KMS-11 (cell line): ENCODE measurements around the gene VTI1B.

Experiments used
- H2AFZ ChIP-seq: fragments of 200-600 bp; sonication (generic); 2 replicates; pipeline ENCODE4 v1.6.1; 2016; ENCODE audit warnings: antibody characterized with exemption, mixed run types, low read depth
- H3K27ac ChIP-seq: fragments of 200-600 bp; sonication (generic); 2 replicates; pipeline ENCODE4 v1.6.1; 2016; ENCODE audit warnings: mild to moderate bottlenecking, mixed run types
- H3K27me3 ChIP-seq: fragments of 200-600 bp; sonication (generic); 2 replicates; pipeline ENCODE4 v1.6.1; 2017; ENCODE audit warnings: mild to moderate bottlenecking, low read depth, mixed run types, moderate library complexity; ENCODE audit not compliant: insufficient read depth
- H3K36me3 ChIP-seq: fragments of 200-600 bp; sonication (generic); 2 replicates; pipeline ENCODE4 v1.6.1; 2017; ENCODE audit warnings: mild to moderate bottlenecking, mixed run types; ENCODE audit not compliant: insufficient read depth
- H3K4me1 ChIP-seq: fragments of 200-600 bp; sonication (generic); 2 replicates; pipeline ENCODE4 v1.6.1; 2016; ENCODE audit warnings: mild to moderate bottlenecking, low read depth, mixed run types; ENCODE audit not compliant: poor library complexity, severe bottlenecking
- H3K4me2 ChIP-seq: fragments of 200-600 bp; sonication (generic); 2 replicates; pipeline ENCODE4 v1.7.0; 2016; ENCODE audit warnings: mild to moderate bottlenecking, mixed run types
- H3K4me3 ChIP-seq: fragments of 200-600 bp; sonication (generic); IDR thresholded peaks from 2 replicates; pipeline ENCODE4 v1.6.1; 2017; ENCODE audit warnings: low read depth, low read length, mixed read lengths; ENCODE audit not compliant: insufficient read depth
- H3K79me2 ChIP-seq: fragments of 200-600 bp; sonication (generic); 2 replicates; pipeline ENCODE4 v1.6.1; 2016; ENCODE audit warnings: low read depth, mixed run types; ENCODE audit not compliant: insufficient read depth
- H3K9ac ChIP-seq: fragments of 200-600 bp; sonication (generic); 2 replicates; pipeline ENCODE4 v1.6.1; 2016; ENCODE audit warnings: mild to moderate bottlenecking, mixed run types
- H4K20me1 ChIP-seq: fragments of 200-600 bp; sonication (generic); 2 replicates; pipeline ENCODE4 v1.6.1; 2016; ENCODE audit warnings: mild to moderate bottlenecking, mixed run types; ENCODE audit not compliant: insufficient read depth
- TF ChIP-seq, protein P1 (sequence below): fragments of 200-600 bp; sonication (generic); conservative IDR thresholded peaks from 2 replicates; pipeline ENCODE4 v1.6.1; 2017; ENCODE audit warnings: low read depth, mild to moderate bottlenecking, antibody characterized with exemption, low read length, moderate library complexity, mixed read lengths

Gene VTI1B

DNA sequence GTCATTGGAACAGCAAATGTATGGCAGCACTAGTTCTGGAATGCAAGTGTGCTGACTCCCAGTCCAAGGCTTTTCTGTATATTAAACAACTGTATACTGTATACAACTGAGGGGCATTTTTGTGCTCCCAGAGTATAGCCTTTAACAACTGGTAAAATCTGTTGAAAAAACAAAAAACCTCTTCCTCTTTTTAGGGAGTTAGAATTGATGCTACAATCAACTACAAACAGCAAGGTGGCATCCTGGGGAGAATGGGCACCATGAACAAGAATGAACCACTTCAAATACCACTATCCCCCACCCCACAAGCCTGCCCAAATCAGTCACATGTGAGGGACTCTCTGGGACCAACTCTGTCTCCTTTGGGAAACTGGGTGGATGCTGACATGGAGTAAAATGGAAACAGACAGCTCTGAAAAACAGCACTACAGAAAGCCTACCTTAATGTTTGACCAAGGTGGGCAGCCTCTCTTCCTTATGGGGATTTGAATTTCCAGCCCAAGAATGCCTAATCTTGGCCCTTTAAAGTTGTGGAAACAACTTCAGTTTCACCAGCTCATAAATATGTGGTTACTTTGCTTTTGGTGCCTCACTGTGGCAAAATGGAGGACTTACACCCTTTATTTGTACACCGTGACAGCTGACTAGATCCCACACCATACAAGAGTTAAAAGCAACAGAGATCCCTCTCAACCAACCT lies 7.5 kb downstream of the VTI1B start:
- no peak overlapping the region for H3K4me2 ChIP-seq
- H3K27me3 ChIP-seq, result no peaks in the 10 kb centered on the region
- H3K79me2 ChIP-seq, result peaks cover 20% of the 10 kb centered on the region; the same call in 1 of the 2 replicates
- no peaks in the 10 kb centered on the region for H3K36me3 ChIP-seq
- H3K4me1 ChIP-seq, result peaks cover 50% of the 10 kb centered on the region
- H2AFZ ChIP-seq, result no peak overlapping the region
- no peak overlapping the region for H3K27ac ChIP-seq
- TF ChIP-seq, protein P1, sequence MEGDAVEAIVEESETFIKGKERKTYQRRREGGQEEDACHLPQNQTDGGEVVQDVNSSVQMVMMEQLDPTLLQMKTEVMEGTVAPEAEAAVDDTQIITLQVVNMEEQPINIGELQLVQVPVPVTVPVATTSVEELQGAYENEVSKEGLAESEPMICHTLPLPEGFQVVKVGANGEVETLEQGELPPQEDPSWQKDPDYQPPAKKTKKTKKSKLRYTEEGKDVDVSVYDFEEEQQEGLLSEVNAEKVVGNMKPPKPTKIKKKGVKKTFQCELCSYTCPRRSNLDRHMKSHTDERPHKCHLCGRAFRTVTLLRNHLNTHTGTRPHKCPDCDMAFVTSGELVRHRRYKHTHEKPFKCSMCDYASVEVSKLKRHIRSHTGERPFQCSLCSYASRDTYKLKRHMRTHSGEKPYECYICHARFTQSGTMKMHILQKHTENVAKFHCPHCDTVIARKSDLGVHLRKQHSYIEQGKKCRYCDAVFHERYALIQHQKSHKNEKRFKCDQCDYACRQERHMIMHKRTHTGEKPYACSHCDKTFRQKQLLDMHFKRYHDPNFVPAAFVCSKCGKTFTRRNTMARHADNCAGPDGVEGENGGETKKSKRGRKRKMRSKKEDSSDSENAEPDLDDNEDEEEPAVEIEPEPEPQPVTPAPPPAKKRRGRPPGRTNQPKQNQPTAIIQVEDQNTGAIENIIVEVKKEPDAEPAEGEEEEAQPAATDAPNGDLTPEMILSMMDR, result peak; percentile 42
- H3K9ac ChIP-seq, result no peak overlapping the region
- H4K20me1 ChIP-seq, result 0 out of 2 replicates have a peak, but pooled peaks cover 3% of the 10 kb centered on the region
- H3K4me3 ChIP-seq, result no peak overlapping the region

DNA sequence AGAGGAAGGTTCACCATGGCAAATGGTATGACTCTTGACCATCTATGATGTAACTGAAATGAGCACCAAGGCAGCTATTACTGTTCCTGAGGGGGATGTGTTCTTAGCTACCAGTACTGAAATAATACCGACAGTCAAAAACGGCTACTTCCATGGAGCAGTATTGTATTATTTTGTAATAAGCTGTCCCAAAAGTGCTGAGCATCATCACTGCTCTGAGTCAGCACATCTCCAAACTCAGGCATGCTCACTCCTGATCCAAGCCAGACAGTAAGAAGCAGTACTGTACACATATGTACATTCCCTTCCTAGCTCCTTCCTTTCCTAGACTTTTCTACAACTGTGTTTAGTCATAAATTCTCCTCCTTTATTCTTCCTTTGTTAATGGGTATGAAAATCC lies 8.6 kb downstream of the VTI1B start:
- H3K4me3 ChIP-seq, result no peak overlapping the region
- H3K4me1 ChIP-seq, result peaks cover 40% of the 10 kb centered on the region
- no peak overlapping the region for H3K27ac ChIP-seq
- H3K36me3 ChIP-seq, result no peaks in the 10 kb centered on the region
- H3K27me3 ChIP-seq, result no peaks in the 10 kb centered on the region
- H3K9ac ChIP-seq, result no peak overlapping the region
- H3K4me2 ChIP-seq, result no peak overlapping the region
- TF ChIP-seq, protein P1, result no peak
- H2AFZ ChIP-seq, result no peak overlapping the region
- H4K20me1 ChIP-seq, result 0 out of 2 replicates have a peak, but pooled peaks cover 3% of the 10 kb centered on the region
- H3K79me2 ChIP-seq, result peaks cover 13% of the 10 kb centered on the region; the same call in 1 of the 2 replicates

DNA sequence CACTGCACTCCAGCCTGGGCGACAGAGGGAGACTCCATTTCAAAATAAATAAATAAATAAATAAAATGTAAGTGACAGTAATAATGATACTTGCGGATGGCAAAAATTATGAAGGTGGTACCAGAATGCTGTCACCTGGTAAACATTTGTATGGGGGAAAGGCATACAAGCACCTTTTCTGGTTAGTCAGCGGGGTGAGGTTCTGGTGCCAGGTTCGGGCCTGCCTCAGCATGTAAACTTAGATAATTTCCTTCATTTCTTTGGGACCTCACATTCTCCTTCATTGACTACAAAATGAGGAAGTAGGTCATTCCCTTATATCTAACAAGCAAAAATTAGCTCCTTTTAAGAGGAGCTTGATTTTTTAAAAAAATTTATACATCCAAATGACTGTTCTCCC lies 10.8 kb downstream of the VTI1B start:
- Histone ChIP-seq H3K36me3 (no peaks in the 10 kb centered on the region), H3K79me2 (peaks cover 13% of the 10 kb centered on the region; the same call in 1 of the 2 replicates)
- TF ChIP-seq, protein P1, result no peak

DNA sequence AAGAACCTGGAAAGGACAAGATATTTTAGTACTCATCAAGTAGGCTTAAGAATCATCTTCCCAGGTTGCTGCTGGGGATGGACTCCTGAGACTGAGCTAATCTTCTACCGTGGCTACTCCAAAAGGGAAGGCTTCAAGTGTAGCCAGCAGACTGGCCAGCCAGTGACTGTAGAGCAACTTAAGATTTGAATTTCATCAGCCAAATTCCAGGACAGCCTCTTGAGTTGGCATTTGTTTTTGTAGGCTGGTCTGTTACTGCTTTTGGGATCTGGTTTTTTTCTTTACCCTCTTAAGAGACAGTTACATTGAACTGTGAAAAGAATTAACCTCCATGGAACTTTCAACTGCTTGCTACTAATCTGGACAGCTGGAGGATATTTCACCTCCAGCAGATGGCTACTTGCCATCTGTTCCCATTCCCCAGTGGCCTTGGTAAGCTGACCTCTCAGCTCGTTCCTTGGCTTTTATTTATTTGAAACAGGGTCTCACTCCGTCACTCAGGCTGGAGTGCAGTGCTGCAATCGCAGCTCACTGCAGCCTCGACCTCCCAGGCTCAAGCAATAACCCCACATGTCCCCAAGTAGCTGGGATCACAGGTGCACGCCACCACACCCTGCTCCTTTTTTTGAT lies 20.7 kb downstream of the VTI1B start:
- Histone ChIP-seq H4K20me1 (no peaks in the 10 kb centered on the region), H3K4me3 (no peak overlapping the region), H3K9ac (no peak overlapping the region), H3K4me1 (no peaks in the 10 kb centered on the region), H3K79me2 (no peaks in the 10 kb centered on the region), H3K27ac (no peak overlapping the region), H2AFZ (no peak overlapping the region), H3K27me3 (no peaks in the 10 kb centered on the region), H3K4me2 (no peak overlapping the region), H3K36me3 (no peaks in the 10 kb centered on the region)
- TF ChIP-seq, protein P1, result no peak

More for the DNA sequence above, 10.8 kb downstream of the VTI1B start:
- Histone ChIP-seq H3K27ac (no peak overlapping the region), H3K4me3 (no peak overlapping the region), H2AFZ (no peak overlapping the region), H3K27me3 (no peaks in the 10 kb centered on the region), H3K4me2 (no peak overlapping the region), H3K9ac (no peak overlapping the region), H3K4me1 (peaks cover 29% of the 10 kb centered on the region), H4K20me1 (0 out of 2 replicates have a peak, but pooled peaks cover 3% of the 10 kb centered on the region)
